IPS-NIHi7 (cell line): Measurements from ENCODE around the gene SH3BGRL.
"Not testable (repeated sequence)": the region's sequence is repeated elsewhere in the genome, so short reads cannot be mapped to it uniquely, and the experiment has no call there.

Source experiments
- DNase-seq: peaks from one replicate; pipeline ENCODE4 v3.0.0; 2012; ENCODE audit warnings: mixed read lengths; ENCODE audit errors: extremely low spot score

Gene SH3BGRL

DNA sequence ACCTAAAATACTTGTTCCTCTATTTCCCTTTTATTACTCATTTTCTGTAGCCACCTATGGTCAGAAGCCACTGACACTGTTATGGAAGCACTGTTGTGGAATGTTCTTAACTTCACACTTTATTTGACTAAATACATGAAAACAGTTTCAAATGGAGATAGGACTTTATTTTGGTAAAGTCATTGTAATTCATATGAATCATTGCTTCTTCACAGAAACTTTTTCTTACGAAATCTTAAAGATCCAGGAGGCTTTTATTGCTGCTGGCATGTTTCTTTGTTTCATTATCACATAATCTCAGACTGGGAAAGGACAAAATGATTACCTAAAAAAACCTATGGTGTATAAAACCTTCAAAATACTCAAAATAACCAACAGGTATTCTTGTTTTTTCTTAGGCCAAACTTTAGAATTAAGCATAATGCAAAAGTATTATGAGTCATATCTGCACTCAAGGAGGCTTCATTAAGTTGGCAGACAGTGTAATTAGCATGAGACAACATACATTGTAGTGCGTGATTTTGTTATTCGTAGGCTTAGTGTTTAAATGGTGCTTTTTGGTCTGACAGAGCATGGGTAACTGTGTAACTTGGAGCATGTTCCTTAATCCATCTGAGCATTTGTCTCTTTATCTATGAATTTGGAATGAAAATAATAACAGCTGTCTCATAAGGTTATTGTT is 58.0 kb downstream of the SH3BGRL start:
- no peak for DNase-seq

DNA sequence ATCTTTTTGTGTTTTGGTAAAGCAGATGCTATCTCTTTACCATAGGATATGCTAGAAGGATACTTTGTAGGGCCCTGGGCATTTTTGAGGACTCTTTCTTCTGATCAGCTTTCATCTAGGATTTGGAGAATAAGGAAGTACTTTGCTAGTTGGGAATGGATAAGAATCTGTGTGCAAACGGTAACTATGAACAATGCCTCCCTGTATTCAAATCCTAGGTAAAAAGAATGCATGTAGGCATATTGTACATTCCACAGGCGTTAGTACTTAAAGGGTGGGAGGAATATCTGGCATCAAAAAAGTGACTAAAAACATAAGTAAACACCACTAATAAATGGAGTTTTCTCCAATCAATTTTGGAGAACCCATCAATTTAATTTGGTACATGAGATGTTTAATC is 59.7 kb downstream of the SH3BGRL start:
- DNase-seq = no peak

DNA sequence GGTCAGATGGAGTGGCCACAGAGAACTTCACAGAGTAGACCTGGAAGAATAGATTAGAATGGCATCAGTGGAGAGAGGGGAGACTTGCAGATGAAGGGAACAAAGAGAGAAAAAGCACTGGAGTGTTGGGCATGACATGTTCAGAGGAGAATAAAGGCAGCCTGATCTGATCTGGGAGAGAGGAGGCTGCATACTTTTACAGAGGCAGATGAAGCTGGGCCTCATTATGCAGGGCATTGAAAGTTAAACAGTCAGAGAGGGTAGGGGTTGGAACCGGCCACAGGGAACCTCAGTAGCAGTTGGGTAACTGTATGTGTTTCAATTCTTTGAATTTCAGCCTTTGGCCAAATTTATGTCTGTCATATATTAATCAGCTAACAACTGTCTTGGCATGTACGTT is 61.2 kb downstream of the SH3BGRL start:
- no peak for DNase-seq

DNA sequence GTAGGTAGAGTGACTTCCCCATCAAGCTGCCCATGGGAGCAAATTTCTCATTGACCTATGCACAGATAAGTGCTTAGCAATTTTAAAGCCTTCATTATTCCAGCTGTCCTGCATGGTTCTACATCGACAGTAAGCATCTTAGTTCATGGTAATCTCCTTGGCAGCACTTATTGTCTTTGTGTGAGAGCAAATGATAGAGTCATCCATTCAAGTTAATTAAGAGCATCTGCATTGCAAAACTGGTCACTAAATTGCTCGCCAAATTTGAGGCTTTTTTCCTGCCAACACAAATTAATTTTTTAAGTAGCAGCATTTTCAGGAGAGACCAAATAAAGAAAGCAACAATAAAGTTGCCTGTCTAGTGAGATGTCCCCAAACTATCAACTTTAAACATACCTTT is 76.7 kb downstream of the SH3BGRL start:
- DNase-seq = no peak

DNA sequence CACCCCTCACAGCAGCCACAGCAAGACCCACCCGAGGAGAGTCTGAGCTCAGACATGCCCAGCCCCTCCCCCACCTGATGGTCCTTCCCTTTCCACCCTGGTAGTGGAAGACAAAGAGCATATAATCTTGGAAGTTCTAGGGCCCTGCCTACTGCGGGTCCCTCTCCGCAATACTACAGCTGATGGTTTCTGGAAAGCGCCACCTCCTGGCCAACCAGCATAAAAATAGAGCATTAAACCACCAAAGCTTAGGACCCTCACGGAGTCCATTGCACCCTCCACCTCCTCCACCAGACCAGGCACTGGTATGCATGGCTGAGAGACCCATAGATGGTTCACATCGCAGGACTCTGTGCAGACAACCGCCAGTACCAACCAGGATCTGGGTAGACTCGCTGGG is 78.2 kb downstream of the SH3BGRL start:
- DNase-seq = peak; percentile 17

DNA sequence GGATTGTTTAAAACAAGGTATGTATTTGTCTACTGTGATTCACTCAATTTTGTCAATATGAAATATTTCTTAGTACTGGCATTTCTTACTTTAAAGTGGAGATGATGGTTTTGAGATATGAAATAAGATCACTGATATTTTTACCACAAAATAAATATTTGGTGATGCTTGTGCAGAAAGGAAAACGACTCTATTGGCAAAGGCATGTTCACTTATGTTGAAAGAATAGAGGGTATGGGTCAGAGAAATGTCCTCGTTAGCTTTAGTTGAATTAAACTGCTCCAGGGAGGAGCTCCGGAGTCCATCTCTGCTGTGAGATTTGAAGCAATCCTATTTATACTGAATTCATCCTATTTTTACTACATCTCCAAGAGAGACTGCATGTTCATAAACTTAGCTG is 84.2 kb downstream of the SH3BGRL start:
- no peak for DNase-seq

DNA sequence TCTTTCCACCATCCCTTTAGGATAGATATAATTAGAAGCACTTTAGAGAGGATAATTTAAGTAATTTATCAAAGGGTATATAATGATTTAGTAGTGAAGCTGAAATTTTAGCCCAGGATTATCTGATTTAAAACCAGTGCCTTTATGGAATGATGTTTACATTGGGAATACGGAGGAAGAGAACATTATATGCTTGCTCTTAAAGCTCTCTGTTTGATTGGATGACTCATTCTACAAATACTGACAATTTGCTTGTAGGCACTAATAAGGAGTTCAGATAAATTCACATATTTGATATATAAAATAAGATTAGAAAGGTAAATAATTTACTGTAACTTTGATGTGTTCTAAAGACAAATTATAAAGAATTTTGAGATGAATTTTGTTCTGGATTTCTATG is 84.7 kb downstream of the SH3BGRL start:
- DNase-seq = no peak

DNA sequence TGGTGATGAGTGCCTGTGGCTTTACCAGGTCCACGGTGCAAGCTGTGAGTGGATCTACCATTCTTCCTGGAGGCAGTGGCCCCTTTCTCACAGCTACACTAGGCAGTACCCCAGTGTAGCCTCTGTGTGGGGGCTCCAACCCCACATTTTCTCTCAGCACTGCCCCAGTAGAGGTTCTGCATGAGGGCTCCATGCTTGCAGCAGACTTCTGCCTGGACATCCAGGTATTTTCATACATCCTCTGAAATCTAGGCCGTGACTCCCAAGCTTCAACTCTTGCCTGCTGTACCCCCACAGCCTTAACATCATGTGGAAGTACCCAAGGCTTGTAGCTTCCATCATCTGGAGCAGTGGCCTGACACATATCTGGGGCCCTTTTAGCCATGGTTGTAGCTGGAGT is 90.1 kb downstream of the SH3BGRL start:
- DNase-seq = no peak

DNA sequence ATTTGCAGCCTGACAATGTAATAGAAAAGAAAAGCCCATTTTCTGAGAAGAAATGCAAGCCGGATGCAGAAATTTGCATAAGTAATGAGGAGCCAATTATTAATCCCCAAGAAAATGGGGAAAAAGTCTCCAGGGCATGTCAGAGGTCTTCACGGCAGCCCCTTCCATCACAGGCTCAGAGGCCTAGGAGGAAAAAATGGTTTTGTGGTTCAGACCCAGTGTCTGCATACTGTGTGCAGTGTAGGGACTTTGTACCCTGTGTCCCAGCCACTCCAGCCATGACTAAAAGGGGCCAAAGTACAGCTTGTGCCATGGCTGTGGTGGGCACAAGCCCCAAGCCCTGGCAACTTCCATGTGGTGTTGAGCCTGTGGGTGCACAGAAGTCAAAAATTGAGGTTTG is 92.2 kb downstream of the SH3BGRL start:
- DNase-seq = no peak

DNA sequence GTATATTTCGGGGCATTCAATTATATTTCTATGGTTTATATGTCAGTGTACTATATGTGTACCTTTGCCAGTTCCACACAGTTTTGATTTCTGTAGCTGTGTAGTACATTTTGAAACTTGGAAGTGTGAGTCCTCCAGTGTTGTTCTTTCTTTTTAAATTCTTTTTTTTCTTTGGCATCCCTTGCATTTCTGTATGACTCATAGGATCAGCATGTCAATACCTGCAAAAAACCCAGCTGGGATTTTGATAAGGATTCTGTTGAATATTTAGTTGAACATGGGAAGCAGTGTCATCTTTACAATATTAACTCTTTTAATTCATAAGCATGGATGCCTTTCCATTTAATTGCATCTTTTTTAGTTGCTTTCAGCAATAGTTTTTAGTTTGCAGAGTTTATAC is 100.0 kb downstream of the SH3BGRL start:
- DNase-seq = no peak

DNA sequence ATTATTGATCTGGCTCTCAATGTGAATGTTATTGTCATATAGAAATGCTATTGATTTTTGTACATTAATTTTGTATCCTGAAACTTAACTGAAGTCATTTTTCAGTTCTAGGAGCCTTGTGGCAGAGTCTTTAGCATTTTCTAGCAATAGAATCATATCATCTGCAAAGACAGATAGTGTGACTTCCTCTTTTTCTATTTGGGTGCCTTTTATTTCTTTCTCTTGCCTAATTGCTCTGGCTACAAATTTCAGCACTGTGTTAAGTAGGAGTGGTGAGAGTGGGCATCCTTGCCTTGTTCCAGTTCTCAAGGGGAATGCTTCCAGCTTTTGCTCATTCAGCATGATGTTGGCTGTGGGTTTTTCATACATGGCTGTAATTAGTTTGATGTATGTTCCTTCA is 102.7 kb downstream of the SH3BGRL start:
- DNase-seq = no peak

DNA sequence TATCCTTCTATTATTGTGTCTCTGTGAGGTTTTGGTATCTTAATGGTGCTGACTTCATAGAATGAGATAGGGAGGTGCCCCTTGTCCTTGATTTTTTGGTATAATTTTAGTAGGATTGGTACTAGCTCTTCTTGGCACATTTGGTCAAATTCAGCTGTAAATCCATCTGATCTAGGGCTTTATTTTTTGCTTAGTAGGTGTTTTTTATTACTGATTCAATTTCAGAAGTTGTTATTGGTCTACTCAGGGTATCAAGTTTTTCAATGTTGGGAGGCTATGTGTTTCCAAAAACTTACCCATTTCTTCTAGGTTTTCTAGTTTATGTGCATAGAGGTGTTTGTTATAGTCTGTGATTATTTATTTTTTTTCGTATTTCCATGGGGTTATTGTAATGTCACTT is 103.3 kb downstream of the SH3BGRL start:
- DNase-seq = no peak

DNA sequence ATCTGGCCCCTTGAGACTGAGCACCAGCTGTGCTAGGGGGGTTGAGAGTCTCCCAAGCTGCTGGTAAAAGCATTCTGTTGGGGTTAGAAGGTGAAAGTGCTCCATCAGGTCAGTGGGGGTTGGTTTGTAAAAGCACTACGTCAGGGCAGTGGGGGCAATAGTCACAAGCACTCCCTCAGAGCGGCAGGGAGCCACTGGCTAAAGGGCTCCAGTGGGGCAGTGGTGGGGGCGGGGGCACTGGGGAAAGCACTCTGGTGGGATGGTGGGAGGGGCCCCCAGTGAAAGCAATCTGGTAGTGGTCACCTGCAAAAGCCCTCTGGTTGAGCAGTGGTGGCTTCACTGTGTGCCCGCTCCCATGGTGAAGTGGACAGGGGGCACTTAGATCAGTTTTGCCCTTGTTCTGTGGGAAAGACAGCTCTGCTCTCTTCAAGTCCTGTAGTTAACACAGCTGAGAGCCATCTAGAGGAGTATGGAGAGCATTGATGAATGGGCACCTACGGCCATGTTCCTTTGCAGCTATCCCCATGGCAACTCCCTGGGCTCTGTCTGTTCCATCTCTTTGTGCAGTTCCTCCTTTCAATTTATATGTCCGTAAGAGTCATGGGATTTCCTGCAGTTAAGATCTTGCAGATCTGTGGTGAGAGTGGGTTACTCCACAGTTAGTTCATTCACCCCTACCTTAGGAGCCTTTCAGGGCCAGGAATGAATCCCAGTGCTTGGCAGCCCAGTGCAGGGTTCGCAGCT is 106.4 kb downstream of the SH3BGRL start:
- no peak for DNase-seq

DNA sequence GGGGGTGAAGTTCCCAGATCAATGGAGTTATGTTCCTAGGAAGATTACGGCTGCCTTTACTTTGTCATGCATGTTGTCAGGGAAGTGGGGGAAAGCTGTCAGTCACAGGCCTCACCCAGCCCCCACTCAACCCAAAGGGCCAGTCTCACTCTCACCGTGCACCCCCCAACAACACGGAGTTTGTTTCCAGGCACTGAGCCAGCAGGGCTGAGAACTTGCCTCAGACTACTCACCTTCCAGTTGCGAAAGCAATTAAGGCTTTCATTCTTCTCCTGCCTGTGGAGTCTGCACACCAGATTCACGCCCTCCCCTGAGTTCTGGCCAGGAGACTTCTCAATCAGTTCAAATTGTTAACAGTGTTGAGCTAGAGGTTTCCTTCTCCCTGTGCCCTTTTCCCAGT is 114.3 kb downstream of the SH3BGRL start:
- no peak for DNase-seq

DNA sequence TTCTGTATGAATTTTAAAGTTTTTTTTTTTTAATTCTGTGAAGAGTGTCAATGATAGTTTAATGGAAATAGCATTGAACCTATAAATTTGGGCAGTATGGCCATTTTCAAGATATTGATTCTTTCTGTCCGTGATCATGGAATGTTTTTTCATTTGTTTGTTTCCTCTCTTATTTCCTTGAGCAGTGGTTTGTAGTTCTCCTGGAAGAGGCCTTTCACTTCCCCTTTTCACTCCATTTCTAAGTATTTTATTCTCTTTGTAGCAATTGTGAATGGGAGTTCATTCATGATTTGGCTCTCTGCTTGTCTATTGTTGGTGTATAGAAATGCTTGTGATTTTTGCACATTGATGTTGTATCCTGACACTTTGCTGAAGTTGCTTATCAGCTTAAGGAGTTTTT is 129.8 kb downstream of the SH3BGRL start:
- not testable (repeated sequence) for DNase-seq

DNA sequence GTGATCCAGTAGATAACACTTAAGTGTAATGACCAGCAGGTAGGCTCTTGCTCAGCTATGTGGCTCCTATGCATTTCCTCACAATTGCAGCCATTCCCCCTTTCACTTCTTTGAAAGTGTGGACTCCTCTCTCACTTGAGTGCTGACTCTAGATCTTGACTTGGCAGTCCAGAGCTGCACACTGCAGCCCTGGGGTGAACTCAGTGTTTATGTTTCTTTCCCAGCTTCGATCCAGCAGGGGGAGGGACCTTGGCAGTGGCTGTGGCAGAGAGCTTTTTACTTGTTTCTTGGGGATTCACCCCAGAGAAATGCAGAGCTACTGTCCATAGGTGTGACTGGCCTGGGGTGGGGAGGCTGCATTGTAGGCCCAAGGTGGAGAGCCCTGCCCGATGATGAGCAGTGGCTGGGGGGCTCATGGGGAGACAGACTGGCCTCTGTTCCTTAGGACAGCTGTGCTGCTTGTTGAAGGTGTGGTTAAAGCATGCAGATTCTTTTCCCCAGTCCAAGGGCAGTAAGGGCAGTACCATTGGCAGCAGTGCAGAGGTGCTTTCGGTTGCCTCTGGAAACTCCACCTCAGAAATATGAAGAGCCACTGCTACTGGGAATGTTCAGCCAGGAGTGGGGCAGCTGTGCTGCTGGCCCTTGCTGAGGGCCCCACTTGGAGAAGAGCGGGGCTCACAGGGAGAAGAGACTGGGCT is 134.7 kb downstream of the SH3BGRL start:
- DNase-seq = no peak

DNA sequence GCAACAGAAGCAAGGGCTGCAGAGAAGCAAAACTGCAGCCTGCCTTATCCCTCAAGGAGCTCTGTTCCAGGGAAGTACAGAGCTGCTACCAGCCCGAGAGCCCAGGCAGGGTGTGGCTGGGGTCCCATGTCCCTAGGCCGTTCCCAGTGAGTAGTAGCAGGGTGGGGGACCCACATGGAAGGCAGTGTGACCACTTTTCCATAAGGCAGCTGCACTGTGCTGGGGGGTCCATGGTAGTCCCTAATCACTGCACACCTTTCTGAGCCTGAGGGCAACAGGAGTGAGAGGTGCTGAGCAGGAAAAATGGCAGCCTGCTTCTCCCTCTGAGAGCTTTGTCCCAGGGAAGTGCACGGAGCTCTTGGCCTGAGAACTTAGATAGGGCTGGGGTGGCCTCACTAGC is 135.9 kb downstream of the SH3BGRL start:
- no peak for DNase-seq

DNA sequence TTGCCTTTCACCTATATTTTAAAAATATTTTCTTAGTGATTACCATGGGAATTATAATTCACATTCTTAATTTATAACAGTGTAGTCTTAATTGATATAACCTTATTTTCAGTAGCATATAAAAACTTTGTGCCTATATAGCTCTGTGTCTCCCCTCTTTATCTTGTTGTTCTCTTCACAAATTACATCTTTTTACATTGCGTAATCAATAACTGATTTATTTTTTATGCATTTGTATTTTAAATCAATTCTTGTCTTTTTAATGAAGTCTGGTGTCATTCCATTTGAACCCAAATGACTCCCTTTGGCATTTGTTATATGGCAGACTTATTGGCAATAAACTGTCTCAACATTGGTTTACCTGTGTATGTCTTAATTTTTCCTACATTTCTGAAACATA is 137.0 kb downstream of the SH3BGRL start:
- no peak for DNase-seq

DNA sequence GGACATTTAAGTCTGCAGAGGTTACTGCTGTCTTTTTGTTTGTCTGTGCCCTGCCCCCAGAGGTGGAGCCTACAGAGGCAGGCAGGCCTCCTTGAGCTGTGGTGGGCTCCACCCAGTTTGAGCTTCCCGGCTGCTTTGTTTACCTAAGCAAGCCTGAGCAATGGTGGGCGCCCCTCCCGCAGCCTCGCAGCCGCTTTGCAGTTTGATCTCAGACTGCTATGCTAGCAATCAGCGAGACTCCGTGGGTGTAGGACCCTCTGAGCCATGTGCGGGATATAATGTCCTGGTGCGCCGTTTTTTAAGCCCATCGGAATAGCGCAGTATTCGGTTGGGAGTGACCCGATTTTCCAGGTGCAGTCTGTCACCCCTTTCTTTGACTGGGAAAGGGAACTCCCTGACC is 143.4 kb downstream of the SH3BGRL start:
- not testable (repeated sequence) for DNase-seq
